Measurements from ENCODE around the gene HIVEP3. TPM values are rescaled to one million over a fixed set of nuclear protein-coding genes. Genes with fewer than 3 reads are reported as not detected.

Gene HIVEP3
- total RNA-seq, 1 donor from 2014 or later, result 5.8 TPM

DNA sequence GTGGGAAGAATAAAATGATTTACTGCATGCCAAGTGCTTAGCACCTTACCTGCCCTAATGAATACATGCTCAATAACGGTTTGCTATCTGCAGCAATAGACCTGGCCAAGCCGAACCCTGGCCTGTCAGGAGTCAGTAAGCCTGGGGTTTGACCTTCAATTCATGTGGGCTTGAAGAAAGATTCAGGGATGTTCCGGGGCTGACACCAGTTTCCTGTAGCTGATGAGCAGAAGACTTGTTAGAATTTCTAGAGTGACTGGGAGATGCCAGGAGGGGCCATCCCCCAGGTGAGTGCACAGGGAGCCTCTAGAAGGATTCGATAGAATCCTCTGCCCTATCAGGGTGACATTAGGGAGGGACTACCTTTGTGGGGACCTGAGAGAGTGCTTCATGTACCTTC is 210.9 kb downstream of the HIVEP3 start:
- no peak for DNase-seq (ENCODE audit: low read depth)
- no peak overlapping the region for H3K4me3 ChIP-seq (ENCODE audit: low read depth, low read length)
- H3K36me3 ChIP-seq (ENCODE audit: control insufficient read depth, insufficient read depth, low read length), result no peaks in the 10 kb centered on the region
- H3K27me3 ChIP-seq (ENCODE audit: control insufficient read depth, insufficient read depth, low read length), result no peaks in the 10 kb centered on the region
- TF ChIP-seq, protein P1, sequence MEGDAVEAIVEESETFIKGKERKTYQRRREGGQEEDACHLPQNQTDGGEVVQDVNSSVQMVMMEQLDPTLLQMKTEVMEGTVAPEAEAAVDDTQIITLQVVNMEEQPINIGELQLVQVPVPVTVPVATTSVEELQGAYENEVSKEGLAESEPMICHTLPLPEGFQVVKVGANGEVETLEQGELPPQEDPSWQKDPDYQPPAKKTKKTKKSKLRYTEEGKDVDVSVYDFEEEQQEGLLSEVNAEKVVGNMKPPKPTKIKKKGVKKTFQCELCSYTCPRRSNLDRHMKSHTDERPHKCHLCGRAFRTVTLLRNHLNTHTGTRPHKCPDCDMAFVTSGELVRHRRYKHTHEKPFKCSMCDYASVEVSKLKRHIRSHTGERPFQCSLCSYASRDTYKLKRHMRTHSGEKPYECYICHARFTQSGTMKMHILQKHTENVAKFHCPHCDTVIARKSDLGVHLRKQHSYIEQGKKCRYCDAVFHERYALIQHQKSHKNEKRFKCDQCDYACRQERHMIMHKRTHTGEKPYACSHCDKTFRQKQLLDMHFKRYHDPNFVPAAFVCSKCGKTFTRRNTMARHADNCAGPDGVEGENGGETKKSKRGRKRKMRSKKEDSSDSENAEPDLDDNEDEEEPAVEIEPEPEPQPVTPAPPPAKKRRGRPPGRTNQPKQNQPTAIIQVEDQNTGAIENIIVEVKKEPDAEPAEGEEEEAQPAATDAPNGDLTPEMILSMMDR (IDR thresholded peaks at IDR 0.05; ENCODE audit: insufficient read depth, low read length, poor library complexity, severe bottlenecking), result no peak

DNA sequence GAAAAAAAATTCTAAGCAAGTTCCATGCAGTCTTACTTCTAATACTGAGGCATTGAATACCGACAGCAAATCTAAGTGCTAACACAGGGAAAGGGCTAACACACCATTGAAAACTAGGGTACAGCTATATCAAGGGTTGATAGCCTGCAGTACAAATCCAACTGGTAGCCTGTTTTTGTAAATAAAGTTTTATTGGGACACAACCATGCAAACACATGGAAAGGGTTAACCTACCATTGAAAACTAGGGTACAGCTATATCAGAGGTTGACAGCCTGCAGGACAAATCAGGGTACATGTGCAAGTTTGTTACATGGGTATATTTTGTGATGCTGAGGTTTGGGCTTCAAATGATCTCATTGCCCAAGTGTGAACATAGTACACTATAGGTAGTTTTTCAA is 212.9 kb downstream of the HIVEP3 start:
- TF ChIP-seq, protein P1 (IDR thresholded peaks at IDR 0.05; ENCODE audit: insufficient read depth, low read length, poor library complexity, severe bottlenecking), result no peak
- no peaks in the 10 kb centered on the region for H3K36me3 ChIP-seq (ENCODE audit: control insufficient read depth, insufficient read depth, low read length)
- H3K27me3 ChIP-seq (ENCODE audit: control insufficient read depth, insufficient read depth, low read length), result no peaks in the 10 kb centered on the region
- DNase-seq (ENCODE audit: low read depth), result no peak
- no peak overlapping the region for H3K4me3 ChIP-seq (ENCODE audit: low read depth, low read length)

DNA sequence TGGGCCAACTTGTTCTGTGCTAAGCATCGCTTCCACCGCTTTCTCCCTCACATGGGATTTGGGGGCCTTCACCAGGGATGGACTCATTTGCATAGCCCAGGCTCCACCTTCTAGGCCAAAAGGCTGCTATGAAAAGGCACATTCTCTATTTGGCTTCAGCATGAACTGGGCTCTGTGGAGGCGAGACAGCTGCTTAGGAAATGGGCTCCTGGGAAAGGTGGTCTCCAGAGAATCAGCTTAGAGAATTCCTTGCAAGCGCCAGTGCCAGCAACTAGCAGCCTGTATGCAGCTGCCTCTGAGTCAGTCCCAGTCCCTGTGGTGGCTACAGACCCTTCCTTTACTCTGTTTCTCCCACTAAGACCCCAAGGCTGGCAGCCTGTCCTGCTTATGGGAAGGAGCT is 214.5 kb downstream of the HIVEP3 start:
- TF ChIP-seq, protein P1 (IDR thresholded peaks at IDR 0.05; ENCODE audit: insufficient read depth, low read length, poor library complexity, severe bottlenecking), result no peak
- DNase-seq (ENCODE audit: low read depth), result no peak
- Histone ChIP-seq H3K27me3 (ENCODE audit: control insufficient read depth, insufficient read depth, low read length) (no peaks in the 10 kb centered on the region), H3K4me3 (ENCODE audit: low read depth, low read length) (no peak overlapping the region), H3K36me3 (ENCODE audit: control insufficient read depth, insufficient read depth, low read length) (no peaks in the 10 kb centered on the region)

DNA sequence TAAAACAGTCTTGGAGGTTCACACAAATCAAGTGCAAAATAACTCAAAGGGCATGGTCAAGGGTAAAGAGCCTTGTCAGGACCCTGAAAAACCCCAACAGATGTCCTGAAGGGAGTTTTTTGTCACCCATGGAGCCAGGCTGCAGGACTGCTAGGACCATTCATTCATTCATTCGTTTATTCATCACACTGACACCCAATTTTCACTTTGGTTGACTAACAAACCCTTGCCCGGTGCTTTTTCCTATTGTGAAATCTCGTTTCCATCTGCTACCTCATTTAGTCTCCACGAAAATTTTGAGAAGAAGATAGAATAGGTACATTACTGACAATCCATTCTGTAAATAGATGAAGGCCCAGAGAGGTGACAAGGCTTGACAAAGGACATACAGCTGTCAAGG is 216.0 kb downstream of the HIVEP3 start:
- no peaks in the 10 kb centered on the region for H3K36me3 ChIP-seq (ENCODE audit: control insufficient read depth, insufficient read depth, low read length)
- no peak overlapping the region for H3K4me3 ChIP-seq (ENCODE audit: low read depth, low read length)
- DNase-seq (ENCODE audit: low read depth), result no peak
- TF ChIP-seq, protein P1 (IDR thresholded peaks at IDR 0.05; ENCODE audit: insufficient read depth, low read length, poor library complexity, severe bottlenecking), result no peak
- no peaks in the 10 kb centered on the region for H3K27me3 ChIP-seq (ENCODE audit: control insufficient read depth, insufficient read depth, low read length)

DNA sequence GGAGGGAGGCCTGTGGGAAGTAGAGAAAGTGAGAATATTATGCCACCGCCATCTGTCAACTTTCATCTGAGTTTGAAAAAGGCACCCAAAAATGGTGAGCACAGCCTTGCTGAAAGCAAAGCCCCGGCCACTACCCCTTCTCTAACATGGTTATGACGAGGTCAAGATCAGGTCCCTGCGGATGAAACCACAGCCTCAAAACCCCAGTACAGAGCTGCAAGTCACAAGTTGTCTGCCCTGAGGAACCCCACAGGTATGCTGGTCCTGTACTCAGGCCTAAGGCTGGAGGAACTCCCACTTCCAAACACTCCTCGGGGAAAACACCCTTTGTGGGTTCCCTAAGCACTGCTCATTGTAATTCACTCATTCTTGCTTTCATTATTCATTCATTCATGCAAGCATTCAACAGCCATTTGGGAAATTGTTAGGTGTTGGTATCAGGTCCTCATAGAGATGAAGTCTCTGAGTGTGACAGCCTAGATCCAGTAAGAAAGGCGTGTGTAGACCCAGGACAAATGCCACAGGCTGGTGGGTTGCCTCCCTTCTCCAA is 217.7 kb downstream of the HIVEP3 start:
- DNase-seq (ENCODE audit: low read depth), result no peak
- H3K36me3 ChIP-seq (ENCODE audit: control insufficient read depth, insufficient read depth, low read length), result no peaks in the 10 kb centered on the region
- no peak overlapping the region for H3K4me3 ChIP-seq (ENCODE audit: low read depth, low read length)
- TF ChIP-seq, protein P1 (IDR thresholded peaks at IDR 0.05; ENCODE audit: insufficient read depth, low read length, poor library complexity, severe bottlenecking), result no peak
- H3K27me3 ChIP-seq (ENCODE audit: control insufficient read depth, insufficient read depth, low read length), result no peaks in the 10 kb centered on the region

DNA sequence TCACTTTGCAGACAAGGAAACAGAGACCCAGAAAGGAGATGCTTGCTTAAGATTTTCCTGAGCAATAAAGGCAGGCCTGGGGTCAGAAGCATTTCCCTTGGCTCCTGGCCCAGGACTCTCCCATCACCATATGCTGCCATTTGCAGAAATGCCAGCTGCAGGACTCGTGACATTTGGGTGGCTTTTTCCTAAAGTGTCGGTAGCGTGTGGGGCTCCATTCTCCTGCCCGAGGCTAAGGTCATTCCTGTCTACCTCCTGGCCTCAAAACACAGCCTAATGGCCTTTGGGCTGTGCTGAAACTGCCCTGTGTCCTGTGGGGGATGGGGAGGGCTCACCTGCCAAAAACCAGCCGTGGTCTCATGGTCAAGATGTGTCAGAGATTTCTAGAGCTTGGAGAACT is 218.1 kb downstream of the HIVEP3 start:
- no peaks in the 10 kb centered on the region for H3K27me3 ChIP-seq (ENCODE audit: control insufficient read depth, insufficient read depth, low read length)

More for the DNA sequence above, 218.1 kb downstream of the HIVEP3 start:
- H3K4me3 ChIP-seq (ENCODE audit: low read depth, low read length), result no peak overlapping the region
- no peak for DNase-seq (ENCODE audit: low read depth)
- TF ChIP-seq, protein P1 (IDR thresholded peaks at IDR 0.05; ENCODE audit: insufficient read depth, low read length, poor library complexity, severe bottlenecking), result no peak
- H3K36me3 ChIP-seq (ENCODE audit: control insufficient read depth, insufficient read depth, low read length), result no peaks in the 10 kb centered on the region
